GM23248 (cell line): ENCODE measurements around the gene ACAA1. TPM values are rescaled to one million over a fixed set of nuclear protein-coding genes. Genes with fewer than 3 reads are reported as not detected.

Source experiments
- DNase-seq: peaks from one replicate; pipeline ENCODE4 v3.0.0-alpha.2; 2015
- H2AFZ ChIP-seq: fragments of 200-600 bp; sonication (generic); 2 replicates; pipeline ENCODE4 v1.6.1; 2016; ENCODE audit warnings: antibody characterized with exemption
- H3F3A ChIP-seq: fragments of 200-600 bp; sonication (generic); 2 replicates; pipeline ENCODE4 v1.6.1; 2016; ENCODE audit warnings: mild to moderate bottlenecking, antibody characterized with exemption, mixed run types; ENCODE audit not compliant: insufficient read depth
- H3K27ac ChIP-seq: fragments of 200-600 bp; sonication (generic); 2 replicates; pipeline ENCODE4 v1.5.1; 2016; ENCODE audit warnings: mild to moderate bottlenecking
- H3K27me3 ChIP-seq: fragments of 200-600 bp; sonication (generic); replicated peaks from 2 replicates; pipeline ENCODE4 v1.6.1; 2016; ENCODE audit warnings: mild to moderate bottlenecking; ENCODE audit not compliant: insufficient read depth
- H3K36me3 ChIP-seq: fragments of 200-600 bp; sonication (generic); 2 replicates; pipeline ENCODE4 v1.6.1; 2016; ENCODE audit warnings: low read depth, mild to moderate bottlenecking
- H3K4me1 ChIP-seq: fragments of 200-600 bp; sonication (generic); 2 replicates; pipeline ENCODE4 v1.6.1; 2016; ENCODE audit warnings: mild to moderate bottlenecking; ENCODE audit not compliant: insufficient read depth
- H3K4me2 ChIP-seq: fragments of 200-600 bp; sonication (generic); one replicate; pipeline ENCODE4 v1.6.1; 2016; ENCODE audit warnings: mild to moderate bottlenecking; ENCODE audit not compliant: unreplicated experiment
- H3K4me3 ChIP-seq: fragments of 200-600 bp; sonication (generic); 2 replicates; pipeline ENCODE4 v1.5.1; 2016; ENCODE audit warnings: mild to moderate bottlenecking
- H3K79me2 ChIP-seq: fragments of 200-600 bp; sonication (generic); 2 replicates; pipeline ENCODE4 v1.6.1; 2016; ENCODE audit warnings: mild to moderate bottlenecking; ENCODE audit not compliant: insufficient read depth
- H3K9ac ChIP-seq: fragments of 200-600 bp; sonication (generic); 2 replicates; pipeline ENCODE4 v1.6.1; 2016; ENCODE audit warnings: mild to moderate bottlenecking
- H3K9me2 ChIP-seq: fragments of 200-600 bp; sonication (generic); 2 replicates; pipeline ENCODE4 v1.6.1; 2016; ENCODE audit warnings: mixed run types, mild to moderate bottlenecking, moderate library complexity; ENCODE audit not compliant: insufficient read depth
- H3K9me3 ChIP-seq: fragments of 200-600 bp; sonication (generic); one replicate; pipeline ENCODE4 v1.6.1; 2017; ENCODE audit warnings: low read depth
- H4K20me1 ChIP-seq: fragments of 200-600 bp; sonication (generic); 2 replicates; pipeline ENCODE4 v1.6.0; 2016; ENCODE audit not compliant: insufficient read depth
- EZH2 ChIP-seq: fragments of 200-600 bp; sonication (generic); IDR thresholded peaks from 2 replicates; pipeline ENCODE4 v1.6.1; 2018; ENCODE audit warnings: antibody characterized with exemption, mild to moderate bottlenecking; ENCODE audit not compliant: insufficient read depth, poor library complexity, severe bottlenecking
- EZH2phosphoT487 ChIP-seq: fragments of 200-600 bp; sonication (generic); IDR thresholded peaks from 2 replicates; pipeline ENCODE4 v1.6.1; 2018; ENCODE audit warnings: antibody characterized with exemption, moderate library complexity, mild to moderate bottlenecking, low read depth; ENCODE audit not compliant: insufficient read depth
- WGBS, 2 experiments: methylation state at CpG; one replicate each; pipeline ENCODE4 v1.1.6; 2015 to 2017; ENCODE audit warnings: low lambda C conversion rate in 2 of 2, low coverage in 1 of 2; ENCODE audit errors: missing lambda C conversion rate in 2 of 2; 5-methylcytosine and 5-hydroxymethylcytosine counted together
- in situ Hi-C: fragments of 300-500 bp; cut with MboI; formaldehyde crosslinking; loops from 2 replicates; pipeline ENCODE4 v1.15.0; 2020
- polyA plus RNA-seq: library from polyadenylated mRNA; unstranded; fragments of >200 nt; fragmentation: Nextera tagmentation; extraction: Ambion mirVana; gene quantifications from 2 replicates; pipeline ENCODE4 v1.2.1, GENCODE V29; 2016
- total RNA-seq: library from RNA; depleted of rRNA; stranded (reverse); fragments of >200 nt; shearing (Covaris generic); gene quantifications from 2 replicates; pipeline ENCODE4 v1.2.3, GENCODE V29; 2014; rRNA removed

Gene ACAA1, protein sequence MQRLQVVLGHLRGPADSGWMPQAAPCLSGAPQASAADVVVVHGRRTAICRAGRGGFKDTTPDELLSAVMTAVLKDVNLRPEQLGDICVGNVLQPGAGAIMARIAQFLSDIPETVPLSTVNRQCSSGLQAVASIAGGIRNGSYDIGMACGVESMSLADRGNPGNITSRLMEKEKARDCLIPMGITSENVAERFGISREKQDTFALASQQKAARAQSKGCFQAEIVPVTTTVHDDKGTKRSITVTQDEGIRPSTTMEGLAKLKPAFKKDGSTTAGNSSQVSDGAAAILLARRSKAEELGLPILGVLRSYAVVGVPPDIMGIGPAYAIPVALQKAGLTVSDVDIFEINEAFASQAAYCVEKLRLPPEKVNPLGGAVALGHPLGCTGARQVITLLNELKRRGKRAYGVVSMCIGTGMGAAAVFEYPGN
- 18.7 and 32.9 TPM in 2 replicates for total RNA-seq
- 49.3 and 50.5 TPM in 2 replicates for polyA plus RNA-seq

DNA sequence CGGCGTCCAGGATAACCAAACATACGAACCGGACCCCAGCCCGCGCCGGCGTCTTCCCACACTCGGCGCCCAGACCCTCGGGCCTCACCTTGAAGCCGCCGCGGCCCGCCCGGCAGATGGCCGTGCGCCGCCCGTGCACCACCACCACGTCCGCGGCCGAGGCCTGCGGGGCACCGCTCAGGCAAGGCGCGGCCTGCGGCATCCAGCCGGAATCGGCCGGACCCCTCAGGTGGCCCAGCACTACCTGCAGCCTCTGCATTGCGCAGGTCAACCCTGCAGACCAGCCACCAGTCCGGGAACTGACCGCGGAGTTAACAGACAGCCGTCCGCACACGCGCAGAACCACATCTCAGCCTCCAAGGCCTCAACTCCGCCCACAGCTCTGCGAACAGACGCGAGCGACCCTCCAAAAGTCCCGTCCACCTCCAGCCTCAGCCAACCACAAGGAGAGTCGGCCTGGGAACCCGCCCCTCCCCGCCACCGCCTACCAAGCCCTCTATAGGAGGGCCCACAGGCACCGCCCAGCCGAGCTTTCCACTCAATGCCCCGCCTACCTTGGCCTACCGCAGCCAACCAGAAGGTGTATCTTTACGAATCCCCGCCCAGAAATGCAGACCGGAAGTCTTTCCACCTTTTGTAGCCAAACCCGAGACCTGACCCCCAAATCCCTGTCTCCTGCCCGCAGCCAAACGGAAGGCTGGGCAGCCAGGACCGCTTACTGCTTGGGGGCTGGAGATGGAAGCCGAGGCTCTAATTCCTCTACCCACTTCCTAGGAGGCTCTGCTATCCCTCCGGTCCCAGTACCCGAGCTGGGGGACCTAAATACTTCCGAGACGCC, at the start of gene ACAA1:
TSS of gene ACAA1 (minus strand) at position 351 of the 838 bp plus-strand sequence. CDS start at position 259, 92 bp downstream.
- Histone ChIP-seq H3K36me3 (no peaks in the 10 kb centered on the region; the same call in 1 of the 2 replicates), H4K20me1 (no peaks in the 10 kb centered on the region), H2AFZ (peak within 1 kb of the TSS; percentile 90), H3K79me2 (peaks cover 38% of the 10 kb centered on the region), H3K27ac (peak within 1 kb of the TSS; percentile 77), H3K9me2 (no peaks in the 10 kb centered on the region), H3K4me1 (peaks cover 15% of the 10 kb centered on the region; the same call in 1 of the 2 replicates), H3K4me3 (peak within 1 kb of the TSS; percentile 90), H3K27me3 (no peaks in the 10 kb centered on the region), H3K4me2 (peak within 1 kb of the TSS; percentile 95), H3F3A (0 out of 2 replicates have a peak, but pooled peaks cover 8% of the 10 kb centered on the region), H3K9ac (peak within 1 kb of the TSS; percentile 85), H3K9me3 (no peaks in the 10 kb centered on the region)
- in situ Hi-C loops = no loop called here
- 1% methylated on average over 60 of the region's 66 CpGs for WGBS, 2 experiments
- TF ChIP-seq EZH2 = no peak
- TF ChIP-seq EZH2phosphoT487 = no peak
- peak; percentile 100 for DNase-seq

- no peak overlapping the region for H3K4me2 ChIP-seq
- in situ Hi-C loops = no loop called here
Observed at GRCh38 chr3:38177181-38177580, 40.3 kb upstream of the ACAA1 start.

GRCh38 chr3:38173834-38174418, 37.0 kb upstream of the ACAA1 start:
- no peaks in the 10 kb centered on the region for H3K27me3 ChIP-seq
- peaks cover 99% of the 10 kb centered on the region for H3K79me2 ChIP-seq
- in situ Hi-C loops = no loop called here
- TF ChIP-seq EZH2 (no peak), EZH2phosphoT487 (no peak)
- H3K4me3 ChIP-seq = no peak overlapping the region
- H2AFZ ChIP-seq = no peak overlapping the region
- 95 to 96% methylated on average over 5 of the region's 5 CpGs for WGBS, 2 experiments
- H3K36me3 ChIP-seq = no peaks in the 10 kb centered on the region
- H3K27ac ChIP-seq = no peak overlapping the region
- H3K4me2 ChIP-seq = no peak overlapping the region
- peaks cover 32% of the 10 kb centered on the region for H4K20me1 ChIP-seq
- no peak for DNase-seq
- H3K9me3 ChIP-seq = no peaks in the 10 kb centered on the region
- no peaks in the 10 kb centered on the region for H3K9me2 ChIP-seq
- no peak overlapping the region for H3K9ac ChIP-seq
- peaks cover 71% of the 10 kb centered on the region for H3F3A ChIP-seq
- peaks cover 40% of the 10 kb centered on the region for H3K4me1 ChIP-seq

More at GRCh38 chr3:38177181-38177580, 40.3 kb upstream of the ACAA1 start:
- Histone ChIP-seq H3K4me3 (no peak overlapping the region), H3K9me3 (no peaks in the 10 kb centered on the region), H3F3A (peaks cover 40% of the 10 kb centered on the region), H3K9me2 (no peaks in the 10 kb centered on the region), H3K4me1 (peaks cover 23% of the 10 kb centered on the region), H4K20me1 (peaks cover 25% of the 10 kb centered on the region), H3K27ac (no peak overlapping the region), H3K79me2 (peaks cover 100% of the 10 kb centered on the region), H2AFZ (no peak overlapping the region), H3K27me3 (no peaks in the 10 kb centered on the region), H3K9ac (no peak overlapping the region), H3K36me3 (no peaks in the 10 kb centered on the region)
- no peak for TF ChIP-seq EZH2phosphoT487
- TF ChIP-seq EZH2 = no peak
- peak; percentile 25 for DNase-seq
- WGBS, 2 experiments = 29 to 31% methylated on average over 2 of the region's 2 CpGs

GRCh38 chr3:38171622-38172021, 34.7 kb upstream of the ACAA1 start:
- Histone ChIP-seq H4K20me1 (peaks cover 31% of the 10 kb centered on the region), H3K79me2 (peaks cover 97% of the 10 kb centered on the region), H3K4me1 (peaks cover 57% of the 10 kb centered on the region), H3K36me3 (no peaks in the 10 kb centered on the region), H3F3A (peaks cover 78% of the 10 kb centered on the region), H3K4me3 (no peak overlapping the region), H3K4me2 (no peak overlapping the region), H3K9ac (no peak overlapping the region), H3K9me3 (no peaks in the 10 kb centered on the region), H3K9me2 (no peaks in the 10 kb centered on the region), H3K27me3 (no peaks in the 10 kb centered on the region), H3K27ac (no peak overlapping the region), H2AFZ (no peak overlapping the region)
- in situ Hi-C loops = no loop called here
- no peak for DNase-seq
- TF ChIP-seq EZH2phosphoT487 (no peak), EZH2 (no peak)
- 98 to 99% methylated on average over 2 of the region's 2 CpGs for WGBS, 2 experiments
